ENCODE results near the gene HDAC4. TPM values are rescaled to one million over a fixed set of nuclear protein-coding genes. Genes with fewer than 3 reads are reported as not detected.

Gene HDAC4
- total RNA-seq, 1 experiment from 2014 or later, result 40.1 TPM

DNA sequence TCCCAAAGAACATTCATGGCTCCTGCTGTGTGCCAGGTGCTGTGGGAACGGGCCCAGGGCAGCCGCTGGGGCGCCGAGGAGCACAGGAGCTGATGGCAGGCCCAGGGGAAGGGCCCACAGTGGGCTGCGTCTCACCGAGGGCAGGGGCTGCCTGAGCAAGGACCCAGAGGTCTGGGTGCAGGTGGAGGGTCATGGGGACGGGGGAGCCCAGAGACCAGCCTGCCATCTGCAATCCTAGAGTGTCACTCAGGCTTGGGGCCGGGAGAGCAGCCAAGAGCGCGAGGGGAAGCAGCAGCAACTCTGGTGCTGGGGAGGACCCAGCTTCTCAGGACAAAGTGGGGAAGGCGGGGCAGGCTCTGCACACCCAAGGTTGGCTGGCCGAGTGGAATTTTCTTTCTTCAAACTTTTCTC, 207.4 kb downstream of the HDAC4 start:
- no peak for ATAC-seq
- in situ Hi-C loops (cut with HindIII; ENCODE audit: low pct_unique_long_range_greater_than_20kb, low sequenced_read_pairs), result no loop called here
- POLR2A ChIA-PET, result no interaction called here

DNA sequence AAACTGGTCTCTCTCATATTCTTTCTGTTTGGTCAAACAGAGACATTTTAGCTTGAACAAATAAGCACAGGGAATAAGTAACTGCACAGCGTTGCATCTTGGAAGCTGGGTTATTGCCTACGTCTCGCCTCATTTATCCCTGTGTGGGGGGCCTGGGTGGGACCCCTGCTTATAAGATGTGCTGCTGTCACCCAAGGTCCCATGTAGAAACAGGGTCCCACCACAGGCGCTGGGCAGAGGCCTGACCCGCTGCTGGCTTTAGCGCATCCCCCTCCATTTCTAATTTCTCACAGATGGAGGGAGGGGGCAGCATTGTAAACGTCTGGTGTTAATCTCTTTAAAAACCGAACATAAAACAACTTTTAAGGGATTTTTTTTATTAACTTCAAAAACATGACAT, 207.8 kb downstream of the HDAC4 start:
- BruUV-seq (replicated peaks), result no TSS peak
- in situ Hi-C loops (cut with HindIII; ENCODE audit: low pct_unique_long_range_greater_than_20kb, low sequenced_read_pairs), result no loop called here
- intact Hi-C loops (cut with micrococcal nuclease; ENCODE audit: unreplicated experiment), result no loop called here
- Histone ChIP-seq H3K27me3 (ENCODE audit: control insufficient read depth, insufficient read depth, low read length) (no peaks in the 10 kb centered on the region), H3K27ac (ENCODE audit: low read length) (no peak overlapping the region), H3K36me3 (ENCODE audit: control insufficient read depth, insufficient read depth, low read length) (no peaks in the 10 kb centered on the region), H3K9me3 (ENCODE audit: control insufficient read depth, insufficient read depth, low read depth, low read length) (no peaks in the 10 kb centered on the region), H3K4me1 (ENCODE audit: control insufficient read depth, insufficient read depth, low read length) (no peaks in the 10 kb centered on the region), H3K4me3 (ENCODE audit: low read depth in 2 of 2, low read length in 2 of 2) (no peak overlapping the region)
- CTCF ChIA-PET, result no interaction called here
- DNase-seq (ENCODE audit: low read depth, low spot score) (no peak), ATAC-seq (no peak)
- POLR2A ChIA-PET, result no interaction called here
- TF ChIP-seq POLR2AphosphoS5 (IDR thresholded peaks at IDR 0.05; ENCODE audit: low read depth, low read length) (no peak), SIN3A (IDR thresholded peaks at IDR 0.05; ENCODE audit: borderline replicate concordance, insufficient read depth, low read depth, low read length) (no peak), TCF7L2 (IDR thresholded peaks at IDR 0.05; ENCODE audit: low read depth, low read length) (no peak)
- TF ChIP-seq, protein P1, sequence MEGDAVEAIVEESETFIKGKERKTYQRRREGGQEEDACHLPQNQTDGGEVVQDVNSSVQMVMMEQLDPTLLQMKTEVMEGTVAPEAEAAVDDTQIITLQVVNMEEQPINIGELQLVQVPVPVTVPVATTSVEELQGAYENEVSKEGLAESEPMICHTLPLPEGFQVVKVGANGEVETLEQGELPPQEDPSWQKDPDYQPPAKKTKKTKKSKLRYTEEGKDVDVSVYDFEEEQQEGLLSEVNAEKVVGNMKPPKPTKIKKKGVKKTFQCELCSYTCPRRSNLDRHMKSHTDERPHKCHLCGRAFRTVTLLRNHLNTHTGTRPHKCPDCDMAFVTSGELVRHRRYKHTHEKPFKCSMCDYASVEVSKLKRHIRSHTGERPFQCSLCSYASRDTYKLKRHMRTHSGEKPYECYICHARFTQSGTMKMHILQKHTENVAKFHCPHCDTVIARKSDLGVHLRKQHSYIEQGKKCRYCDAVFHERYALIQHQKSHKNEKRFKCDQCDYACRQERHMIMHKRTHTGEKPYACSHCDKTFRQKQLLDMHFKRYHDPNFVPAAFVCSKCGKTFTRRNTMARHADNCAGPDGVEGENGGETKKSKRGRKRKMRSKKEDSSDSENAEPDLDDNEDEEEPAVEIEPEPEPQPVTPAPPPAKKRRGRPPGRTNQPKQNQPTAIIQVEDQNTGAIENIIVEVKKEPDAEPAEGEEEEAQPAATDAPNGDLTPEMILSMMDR (IDR thresholded peaks at IDR 0.05), result no peak
- TF ChIP-seq, protein P2, sequence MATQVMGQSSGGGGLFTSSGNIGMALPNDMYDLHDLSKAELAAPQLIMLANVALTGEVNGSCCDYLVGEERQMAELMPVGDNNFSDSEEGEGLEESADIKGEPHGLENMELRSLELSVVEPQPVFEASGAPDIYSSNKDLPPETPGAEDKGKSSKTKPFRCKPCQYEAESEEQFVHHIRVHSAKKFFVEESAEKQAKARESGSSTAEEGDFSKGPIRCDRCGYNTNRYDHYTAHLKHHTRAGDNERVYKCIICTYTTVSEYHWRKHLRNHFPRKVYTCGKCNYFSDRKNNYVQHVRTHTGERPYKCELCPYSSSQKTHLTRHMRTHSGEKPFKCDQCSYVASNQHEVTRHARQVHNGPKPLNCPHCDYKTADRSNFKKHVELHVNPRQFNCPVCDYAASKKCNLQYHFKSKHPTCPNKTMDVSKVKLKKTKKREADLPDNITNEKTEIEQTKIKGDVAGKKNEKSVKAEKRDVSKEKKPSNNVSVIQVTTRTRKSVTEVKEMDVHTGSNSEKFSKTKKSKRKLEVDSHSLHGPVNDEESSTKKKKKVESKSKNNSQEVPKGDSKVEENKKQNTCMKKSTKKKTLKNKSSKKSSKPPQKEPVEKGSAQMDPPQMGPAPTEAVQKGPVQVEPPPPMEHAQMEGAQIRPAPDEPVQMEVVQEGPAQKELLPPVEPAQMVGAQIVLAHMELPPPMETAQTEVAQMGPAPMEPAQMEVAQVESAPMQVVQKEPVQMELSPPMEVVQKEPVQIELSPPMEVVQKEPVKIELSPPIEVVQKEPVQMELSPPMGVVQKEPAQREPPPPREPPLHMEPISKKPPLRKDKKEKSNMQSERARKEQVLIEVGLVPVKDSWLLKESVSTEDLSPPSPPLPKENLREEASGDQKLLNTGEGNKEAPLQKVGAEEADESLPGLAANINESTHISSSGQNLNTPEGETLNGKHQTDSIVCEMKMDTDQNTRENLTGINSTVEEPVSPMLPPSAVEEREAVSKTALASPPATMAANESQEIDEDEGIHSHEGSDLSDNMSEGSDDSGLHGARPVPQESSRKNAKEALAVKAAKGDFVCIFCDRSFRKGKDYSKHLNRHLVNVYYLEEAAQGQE (IDR thresholded peaks at IDR 0.05; ENCODE audit: insufficient read depth in 1 of 2, low read depth in 2 of 2, low read length in 1 of 2), result no peak

More for the DNA sequence above, 207.4 kb downstream of the HDAC4 start:
- Histone ChIP-seq H3K27me3 (ENCODE audit: control insufficient read depth, insufficient read depth, low read length) (no peaks in the 10 kb centered on the region), H3K4me3 (ENCODE audit: low read depth in 2 of 2, low read length in 2 of 2) (no peak overlapping the region), H3K9me3 (ENCODE audit: control insufficient read depth, insufficient read depth, low read depth, low read length) (no peaks in the 10 kb centered on the region), H3K36me3 (ENCODE audit: control insufficient read depth, insufficient read depth, low read length) (no peaks in the 10 kb centered on the region), H3K27ac (ENCODE audit: low read length) (no peak overlapping the region), H3K4me1 (ENCODE audit: control insufficient read depth, insufficient read depth, low read length) (no peaks in the 10 kb centered on the region)
- TF ChIP-seq, protein P2 (IDR thresholded peaks at IDR 0.05; ENCODE audit: insufficient read depth in 1 of 2, low read depth in 2 of 2, low read length in 1 of 2), result no peak
- no peak for TF ChIP-seq POLR2AphosphoS5 (IDR thresholded peaks at IDR 0.05; ENCODE audit: low read depth, low read length)
- TF ChIP-seq, protein P1 (IDR thresholded peaks at IDR 0.05), result no peak
- no peak for TF ChIP-seq TCF7L2 (IDR thresholded peaks at IDR 0.05; ENCODE audit: low read depth, low read length)
- TF ChIP-seq SIN3A (IDR thresholded peaks at IDR 0.05; ENCODE audit: borderline replicate concordance, insufficient read depth, low read depth, low read length), result no peak
- BruUV-seq (replicated peaks), result no TSS peak
- intact Hi-C loops (cut with micrococcal nuclease; ENCODE audit: unreplicated experiment), result no loop called here
- CTCF ChIA-PET, result no interaction called here
- no peak for DNase-seq (ENCODE audit: low read depth, low spot score)
